Liver (tissue), 3 donors: Measurements from ENCODE around the gene MICALL1.

Experiments used
- ATF3 ChIP-seq: IDR thresholded peaks from 2 replicates; pipeline ENCODE4 v1.6.1; 2016; ENCODE audit warnings: antibody characterized with exemption
- CTCF ChIP-seq: fragments of 150-350 bp; IDR thresholded peaks from 2 replicates; pipeline ENCODE4 v1.5.1; 2017; ENCODE audit warnings: improper control_type of control experiment, low read depth, low read length; ENCODE audit not compliant: missing input control
- EGR1 ChIP-seq, 2 donors: IDR thresholded peaks; 2 replicates each; pipeline ENCODE4 v1.6.1; 2016 to 2018; ENCODE audit warnings: antibody characterized with exemption in 2 of 2, low read depth in 2 of 2
- FOXA1 ChIP-seq: IDR thresholded peaks from 2 replicates; pipeline ENCODE4 v1.6.1; 2016; ENCODE audit warnings: antibody characterized with exemption
- GABPA ChIP-seq, 2 donors: IDR thresholded peaks in 1 of 2; conservative IDR thresholded peaks in 1 of 2; 2 replicates each; pipeline ENCODE4 v1.6.1; 2016; ENCODE audit warnings: antibody characterized with exemption in 2 of 2, mild to moderate bottlenecking in 1 of 2, moderate library complexity in 1 of 2
- HNF4G ChIP-seq: IDR thresholded peaks from 2 replicates; pipeline ENCODE4 v1.6.1; 2016; ENCODE audit warnings: antibody characterized with exemption
- JUND ChIP-seq, 2 donors: IDR thresholded peaks; 2 replicates each; pipeline ENCODE4 v1.6.1; 2016; ENCODE audit warnings: antibody characterized with exemption in 2 of 2
- MAX ChIP-seq: IDR thresholded peaks from 2 replicates; pipeline ENCODE4 v1.6.1; 2016; ENCODE audit warnings: antibody characterized with exemption
- RAD21 ChIP-seq, 2 donors: IDR thresholded peaks; 2 replicates each; pipeline ENCODE4 v1.6.1; 2016; ENCODE audit warnings: antibody characterized with exemption in 2 of 2, mild to moderate bottlenecking in 2 of 2
- REST ChIP-seq: IDR thresholded peaks from 2 replicates; pipeline ENCODE4 v1.6.1; 2016; ENCODE audit warnings: antibody characterized with exemption, mild to moderate bottlenecking
- RXRA ChIP-seq, 2 donors: IDR thresholded peaks; 2 replicates each; pipeline ENCODE4 v1.6.1; 2017 to 2018; ENCODE audit warnings: antibody characterized with exemption in 2 of 2, mild to moderate bottlenecking in 1 of 2
- TAF1 ChIP-seq: conservative IDR thresholded peaks from 2 replicates; pipeline ENCODE4 v1.6.1; 2016; ENCODE audit warnings: antibody characterized with exemption, mild to moderate bottlenecking
- YY1 ChIP-seq: IDR thresholded peaks from 2 replicates; pipeline ENCODE4 v1.6.1; 2016; ENCODE audit warnings: antibody characterized with exemption, mild to moderate bottlenecking
- ZBTB33 ChIP-seq: IDR thresholded peaks from 2 replicates; pipeline ENCODE4 v1.6.1; 2016; ENCODE audit warnings: antibody characterized with exemption
- donor health status: healthy.
- donor health status: healthy.

- TF ChIP-seq EGR1 (IDR thresholded peaks at IDR 0.05; ENCODE audit: low read depth in 2 of 2) (no peak), TAF1 (no peak), CTCF (no peak), ATF3 (no peak), FOXA1 (no peak), REST (no peak), HNF4G (no peak), ZBTB33 (no peak), JUND (IDR thresholded peaks at IDR 0.05) (peak; percentile 16 to 52), MAX (no peak), RXRA (IDR thresholded peaks at IDR 0.05) (peak; percentile 49 to 63), RAD21 (IDR thresholded peaks at IDR 0.05) (no peak), GABPA (IDR thresholded peaks at IDR 0.05 in 1 of 2, conservative IDR thresholded peaks at IDR 0.05 in 1 of 2) (no peak), YY1 (no peak)
Measured at GRCh38 chr22:37896181-37896592, 9.9 kb upstream of the MICALL1 start.
